Loucy (cell line): ENCODE measurements around the gene FAM229B.

ENCODE experiments used
- H2AFZ ChIP-seq: fragments of 200-600 bp; sonication (generic); 2 replicates; pipeline ENCODE4 v1.6.0; 2016; ENCODE audit warnings: antibody characterized with exemption, mild to moderate bottlenecking, low read length, moderate library complexity
- H3F3A ChIP-seq: fragments of 200-600 bp; 2 replicates; pipeline ENCODE4 v1.6.0; 2016; ENCODE audit warnings: antibody characterized with exemption, low read depth, mild to moderate bottlenecking
- H3K27me3 ChIP-seq: fragments of 200-600 bp; sonication (generic); 2 replicates; pipeline ENCODE4 v1.6.1; 2014; ENCODE audit warnings: low read length, mild to moderate bottlenecking; ENCODE audit not compliant: insufficient read depth, poor library complexity, severe bottlenecking
- H3K36me3 ChIP-seq: fragments of 200-600 bp; sonication (generic); 2 replicates; pipeline ENCODE4 v1.6.1; 2016; ENCODE audit warnings: low read length; ENCODE audit not compliant: insufficient read depth
- H3K4me1 ChIP-seq: fragments of 200-600 bp; sonication (generic); 2 replicates; pipeline ENCODE4 v1.5.1; 2014; ENCODE audit warnings: low read length, mild to moderate bottlenecking; ENCODE audit not compliant: insufficient read depth, poor library complexity, severe bottlenecking
- H3K4me2 ChIP-seq: fragments of 200-600 bp; sonication (generic); 2 replicates; pipeline ENCODE4 v1.6.0; 2014; ENCODE audit warnings: antibody characterized with exemption, low read length, low read depth, mild to moderate bottlenecking; ENCODE audit not compliant: poor library complexity, severe bottlenecking
- H3K4me3 ChIP-seq: fragments of 200-600 bp; sonication (generic); 2 replicates; pipeline ENCODE4 v1.5.1; 2014; ENCODE audit warnings: low read length, mild to moderate bottlenecking, mixed read lengths; ENCODE audit not compliant: poor library complexity, severe bottlenecking
- H3K79me2 ChIP-seq: fragments of 200-600 bp; sonication (generic); 2 replicates; pipeline ENCODE4 v1.6.1; 2014; ENCODE audit warnings: low read length; ENCODE audit not compliant: insufficient read depth
- H3K9ac ChIP-seq: fragments of 200-600 bp; sonication (generic); 2 replicates; pipeline ENCODE4 v1.6.0; 2014; ENCODE audit warnings: mild to moderate bottlenecking, low read depth, low read length, moderate library complexity; ENCODE audit not compliant: poor library complexity, severe bottlenecking
- H3K9me2 ChIP-seq: fragments of 200-600 bp; sonication (generic); replicated peaks from 2 replicates; pipeline ENCODE4 v1.6.1; 2016; ENCODE audit warnings: low read depth, low read length, mixed read lengths
- H3K9me3 ChIP-seq: fragments of 200-600 bp; sonication (generic); 2 replicates; pipeline ENCODE4 v1.6.1; 2014; ENCODE audit warnings: mild to moderate bottlenecking, antibody characterized with exemption, low read length, low read depth; ENCODE audit not compliant: insufficient read depth
- H4K20me1 ChIP-seq: fragments of 200-600 bp; sonication (generic); 2 replicates; pipeline ENCODE4 v1.6.0; 2014; ENCODE audit warnings: antibody characterized with exemption, low read length, mild to moderate bottlenecking; ENCODE audit not compliant: insufficient read depth, poor library complexity, severe bottlenecking
- CTCF ChIP-seq: fragments of 200-600 bp; sonication (generic); conservative IDR thresholded peaks from 2 replicates; pipeline ENCODE4 v1.5.1; 2014; ENCODE audit warnings: mild to moderate bottlenecking, antibody characterized with exemption, low read length
- EZH2phosphoT487 ChIP-seq: fragments of 200-600 bp; IDR thresholded peaks from 2 replicates; pipeline ENCODE4 v1.6.1; 2018; ENCODE audit warnings: antibody characterized with exemption, mild to moderate bottlenecking, moderate library complexity, borderline replicate concordance

FAM229B gene

GRCh38 chr6:112148103-112148502, 60.7 kb downstream of the FAM229B start:
- no peaks in the 10 kb centered on the region for H3K36me3 ChIP-seq
- no peak overlapping the region for H2AFZ ChIP-seq
- H3K4me3 ChIP-seq, result no peak overlapping the region
- no peaks in the 10 kb centered on the region for H3K9me2 ChIP-seq
- H3K79me2 ChIP-seq, result no peaks in the 10 kb centered on the region
- no peak overlapping the region for H3K9ac ChIP-seq
- no peaks in the 10 kb centered on the region for H3K9me3 ChIP-seq
- TF ChIP-seq EZH2phosphoT487 (no peak), CTCF (no peak)
- no peaks in the 10 kb centered on the region for H3F3A ChIP-seq
- no peaks in the 10 kb centered on the region for H3K27me3 ChIP-seq
- no peak overlapping the region for H3K4me2 ChIP-seq
- no peaks in the 10 kb centered on the region for H4K20me1 ChIP-seq
- H3K4me1 ChIP-seq, result no peaks in the 10 kb centered on the region

- Histone ChIP-seq H3K27me3 (no peaks in the 10 kb centered on the region), H3K4me3 (no peak overlapping the region), H3F3A (no peaks in the 10 kb centered on the region), H2AFZ (no peak overlapping the region), H3K9me3 (no peaks in the 10 kb centered on the region), H3K9ac (no peak overlapping the region), H3K79me2 (no peaks in the 10 kb centered on the region), H3K4me2 (no peak overlapping the region), H3K4me1 (no peaks in the 10 kb centered on the region), H4K20me1 (no peaks in the 10 kb centered on the region), H3K9me2 (no peaks in the 10 kb centered on the region), H3K36me3 (no peaks in the 10 kb centered on the region)
- TF ChIP-seq CTCF (no peak), EZH2phosphoT487 (no peak)
Observed at GRCh38 chr6:112149236-112149635, 61.8 kb downstream of the FAM229B start.

GRCh38 chr6:112149719-112150263, 62.4 kb downstream of the FAM229B start:
- Histone ChIP-seq H2AFZ (no peak overlapping the region), H3K9me3 (no peaks in the 10 kb centered on the region), H3K4me1 (no peaks in the 10 kb centered on the region), H3K27me3 (no peaks in the 10 kb centered on the region), H3K9ac (no peak overlapping the region), H4K20me1 (no peaks in the 10 kb centered on the region), H3K9me2 (no peaks in the 10 kb centered on the region), H3F3A (no peaks in the 10 kb centered on the region), H3K79me2 (no peaks in the 10 kb centered on the region), H3K4me2 (no peak overlapping the region), H3K4me3 (no peak overlapping the region), H3K36me3 (no peaks in the 10 kb centered on the region)
- TF ChIP-seq EZH2phosphoT487, result no peak
- no peak for TF ChIP-seq CTCF
